DND-41 (cell line): Measurements from ENCODE around the gene CGRRF1.

Source experiments
- ATAC-seq: fragments of 200-7000 bp; cut with Tn5 transposase; 3 replicates; pipeline ENCODE4 v1.9.1; 2021; ENCODE audit warnings: low read depth; ENCODE audit not compliant: insufficient read depth
- DNase-seq: peaks from one replicate; pipeline ENCODE4 v3.0.0-alpha.2; 2020
- H2AFZ ChIP-seq: 2 replicates; pipeline ENCODE4 v1.6.0; 2012; ENCODE audit warnings: low read depth, low read length
- H3K27ac ChIP-seq: 2 replicates; pipeline ENCODE4 v1.5.1; 2012; ENCODE audit warnings: low read length, inconsistent platforms
- H3K27me3 ChIP-seq: fragments of 200-600 bp; sonication (generic); 2 replicates; pipeline ENCODE4 v1.6.0; 2012; ENCODE audit warnings: low read length, mild to moderate bottlenecking, inconsistent platforms; ENCODE audit not compliant: insufficient read depth, poor library complexity
- H3K36me3 ChIP-seq: 2 replicates; pipeline ENCODE4 v1.5.1; 2012; ENCODE audit warnings: low read length, inconsistent platforms; ENCODE audit not compliant: insufficient read depth
- H3K4me1 ChIP-seq: 2 replicates; pipeline ENCODE4 v1.5.1; 2012; ENCODE audit warnings: mild to moderate bottlenecking, low read length; ENCODE audit not compliant: insufficient read depth
- H3K4me2 ChIP-seq: 2 replicates; pipeline ENCODE4 v1.6.0; 2012; ENCODE audit warnings: mild to moderate bottlenecking, moderate library complexity, low read length, inconsistent platforms; ENCODE audit not compliant: insufficient read depth
- H3K4me3 ChIP-seq, 2 experiments: fragments of 200-600 bp in 1 of 2; shearing (Covaris generic) in 1 of 2; 2 replicates each; pipeline ENCODE4 v1.5.1; 2012 to 2016; ENCODE audit warnings: inconsistent platforms in 2 of 2, low read length in 2 of 2, mild to moderate bottlenecking in 2 of 2, low read depth in 1 of 2, moderate library complexity in 1 of 2
- H3K79me2 ChIP-seq: 2 replicates; pipeline ENCODE4 v1.6.0; 2012; ENCODE audit warnings: low read length, inconsistent platforms; ENCODE audit not compliant: insufficient read depth
- H3K9ac ChIP-seq: 2 replicates; pipeline ENCODE4 v1.6.0; 2012; ENCODE audit warnings: low read depth, mild to moderate bottlenecking, inconsistent platforms, low read length, moderate library complexity
- H3K9me3 ChIP-seq: 2 replicates; pipeline ENCODE4 v1.5.1; 2012; ENCODE audit warnings: low read length, moderate library complexity, mild to moderate bottlenecking, inconsistent platforms; ENCODE audit not compliant: insufficient read depth, severe bottlenecking
- H4K20me1 ChIP-seq: 2 replicates; pipeline ENCODE4 v1.6.0; 2012; ENCODE audit warnings: low read length; ENCODE audit not compliant: insufficient read depth
- EZH2 ChIP-seq: IDR thresholded peaks from 3 replicates; pipeline ENCODE4 v1.6.1; 2012; ENCODE audit warnings: borderline replicate concordance, low read depth, mild to moderate bottlenecking, moderate library complexity, low read length, inconsistent platforms; ENCODE audit not compliant: severe bottlenecking
- TF ChIP-seq, protein P1 (sequence below): IDR thresholded peaks from 2 replicates; pipeline ENCODE4 v1.5.1; 2012; ENCODE audit warnings: borderline replicate concordance, low read length, moderate library complexity, mild to moderate bottlenecking; ENCODE audit not compliant: poor library complexity, severe bottlenecking; ENCODE audit errors: extremely low read depth

Gene CGRRF1

GRCh38 chr14:54512393-54512792 is 2.7 kb downstream of the CGRRF1 start:
- Histone ChIP-seq H3K27me3 (peaks cover 9% of the 10 kb centered on the region), H2AFZ (no peak overlapping the region), H4K20me1 (no peaks in the 10 kb centered on the region), H3K4me3 (no peak overlapping the region), H3K79me2 (no peaks in the 10 kb centered on the region), H3K4me1 (peaks cover 32% of the 10 kb centered on the region), H3K36me3 (peaks cover 3% of the 10 kb centered on the region; the same call in 1 of the 2 replicates), H3K9me3 (peaks cover 11% of the 10 kb centered on the region), H3K27ac (no peak overlapping the region), H3K4me2 (no peak overlapping the region), H3K9ac (no peak overlapping the region)
- ATAC-seq: no peak
- TF ChIP-seq, protein P1, sequence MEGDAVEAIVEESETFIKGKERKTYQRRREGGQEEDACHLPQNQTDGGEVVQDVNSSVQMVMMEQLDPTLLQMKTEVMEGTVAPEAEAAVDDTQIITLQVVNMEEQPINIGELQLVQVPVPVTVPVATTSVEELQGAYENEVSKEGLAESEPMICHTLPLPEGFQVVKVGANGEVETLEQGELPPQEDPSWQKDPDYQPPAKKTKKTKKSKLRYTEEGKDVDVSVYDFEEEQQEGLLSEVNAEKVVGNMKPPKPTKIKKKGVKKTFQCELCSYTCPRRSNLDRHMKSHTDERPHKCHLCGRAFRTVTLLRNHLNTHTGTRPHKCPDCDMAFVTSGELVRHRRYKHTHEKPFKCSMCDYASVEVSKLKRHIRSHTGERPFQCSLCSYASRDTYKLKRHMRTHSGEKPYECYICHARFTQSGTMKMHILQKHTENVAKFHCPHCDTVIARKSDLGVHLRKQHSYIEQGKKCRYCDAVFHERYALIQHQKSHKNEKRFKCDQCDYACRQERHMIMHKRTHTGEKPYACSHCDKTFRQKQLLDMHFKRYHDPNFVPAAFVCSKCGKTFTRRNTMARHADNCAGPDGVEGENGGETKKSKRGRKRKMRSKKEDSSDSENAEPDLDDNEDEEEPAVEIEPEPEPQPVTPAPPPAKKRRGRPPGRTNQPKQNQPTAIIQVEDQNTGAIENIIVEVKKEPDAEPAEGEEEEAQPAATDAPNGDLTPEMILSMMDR: no peak
- no peak for TF ChIP-seq EZH2
- DNase-seq: no peak

- Histone ChIP-seq H3K36me3 (no peaks in the 10 kb centered on the region), H3K4me1 (peaks cover 17% of the 10 kb centered on the region), H3K4me2 (no peak overlapping the region), H4K20me1 (no peaks in the 10 kb centered on the region), H3K27me3 (no peaks in the 10 kb centered on the region), H3K79me2 (no peaks in the 10 kb centered on the region), H3K27ac (no peak overlapping the region), H3K4me3 (no peak overlapping the region), H3K9me3 (peaks cover 11% of the 10 kb centered on the region), H2AFZ (no peak overlapping the region), H3K9ac (no peak overlapping the region)
- TF ChIP-seq, protein P1: no peak
- no peak for TF ChIP-seq EZH2
- ATAC-seq (no peak), DNase-seq (no peak)
Measured at GRCh38 chr14:54515670-54516069, 6.0 kb downstream of the CGRRF1 start.

- ATAC-seq: no peak
- no peak overlapping the region for H3K4me3 ChIP-seq
- H3K4me2 ChIP-seq: no peak overlapping the region
- no peaks in the 10 kb centered on the region for H3K36me3 ChIP-seq
- no peak for DNase-seq
- no peak overlapping the region for H3K27ac ChIP-seq
- no peak overlapping the region for H3K9ac ChIP-seq
- H3K27me3 ChIP-seq: no peaks in the 10 kb centered on the region
- no peak for TF ChIP-seq EZH2
- TF ChIP-seq, protein P1: no peak
- H3K4me1 ChIP-seq: peaks cover 7% of the 10 kb centered on the region; the same call in 1 of the 2 replicates
- H3K79me2 ChIP-seq: no peaks in the 10 kb centered on the region
- peaks cover 11% of the 10 kb centered on the region for H3K9me3 ChIP-seq
- H2AFZ ChIP-seq: no peak overlapping the region
- H4K20me1 ChIP-seq: no peaks in the 10 kb centered on the region
Measured at GRCh38 chr14:54516709-54517108, 7.0 kb downstream of the CGRRF1 start.

DNA sequence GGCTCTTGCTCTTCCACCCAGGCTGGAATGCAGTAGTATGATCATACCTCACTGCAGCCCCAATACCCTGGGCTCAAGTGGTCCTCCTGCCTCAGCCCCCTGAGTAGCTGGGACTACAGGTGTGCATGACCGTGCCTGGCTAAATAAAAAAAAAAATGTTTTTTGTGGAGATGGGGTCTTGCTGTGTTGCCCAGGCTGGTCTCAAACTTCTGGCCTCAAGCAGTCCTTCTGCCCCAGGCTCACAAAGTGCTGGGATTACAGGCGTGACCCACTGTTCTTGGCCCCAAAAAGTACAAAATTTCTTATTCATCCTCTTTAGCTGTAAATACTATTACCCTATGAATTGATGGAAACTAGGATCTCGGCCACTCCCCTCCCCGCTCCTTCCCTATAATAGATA is 14.7 kb downstream of the CGRRF1 start:
- no peak overlapping the region for H2AFZ ChIP-seq
- no peak overlapping the region for H3K4me2 ChIP-seq
- DNase-seq (no peak), ATAC-seq (no peak)
- TF ChIP-seq EZH2: no peak
- TF ChIP-seq, protein P1: no peak
- H3K36me3 ChIP-seq: peaks cover 7% of the 10 kb centered on the region; the same call in 1 of the 2 replicates
- no peaks in the 10 kb centered on the region for H3K9me3 ChIP-seq
- no peak overlapping the region for H3K27ac ChIP-seq
- H3K4me1 ChIP-seq: no peaks in the 10 kb centered on the region
- H3K4me3 ChIP-seq: no peak overlapping the region
- no peaks in the 10 kb centered on the region for H4K20me1 ChIP-seq
- no peaks in the 10 kb centered on the region for H3K79me2 ChIP-seq
- H3K27me3 ChIP-seq: no peaks in the 10 kb centered on the region
- H3K9ac ChIP-seq: no peak overlapping the region
